Measurements from ENCODE around the gene TRIM50.

GRCh38 chr7:73303546-73303945 lies 24.3 kb downstream of the TRIM50 start:
- TF ChIP-seq EZH2 (IDR thresholded peaks at IDR 0.05; ENCODE audit: insufficient read depth, poor library complexity, severe bottlenecking) (no peak), EZH2phosphoT487 (IDR thresholded peaks at IDR 0.05; ENCODE audit: insufficient read depth, low read depth) (no peak)

Data from GM23248 (cell line).